ENCODE measurements around the gene C1QL2. TPM values are rescaled to one million over a fixed set of nuclear protein-coding genes. Genes with fewer than 3 reads are reported as not detected.

Gene C1QL2
- 1.6 TPM for total RNA-seq

DNA sequence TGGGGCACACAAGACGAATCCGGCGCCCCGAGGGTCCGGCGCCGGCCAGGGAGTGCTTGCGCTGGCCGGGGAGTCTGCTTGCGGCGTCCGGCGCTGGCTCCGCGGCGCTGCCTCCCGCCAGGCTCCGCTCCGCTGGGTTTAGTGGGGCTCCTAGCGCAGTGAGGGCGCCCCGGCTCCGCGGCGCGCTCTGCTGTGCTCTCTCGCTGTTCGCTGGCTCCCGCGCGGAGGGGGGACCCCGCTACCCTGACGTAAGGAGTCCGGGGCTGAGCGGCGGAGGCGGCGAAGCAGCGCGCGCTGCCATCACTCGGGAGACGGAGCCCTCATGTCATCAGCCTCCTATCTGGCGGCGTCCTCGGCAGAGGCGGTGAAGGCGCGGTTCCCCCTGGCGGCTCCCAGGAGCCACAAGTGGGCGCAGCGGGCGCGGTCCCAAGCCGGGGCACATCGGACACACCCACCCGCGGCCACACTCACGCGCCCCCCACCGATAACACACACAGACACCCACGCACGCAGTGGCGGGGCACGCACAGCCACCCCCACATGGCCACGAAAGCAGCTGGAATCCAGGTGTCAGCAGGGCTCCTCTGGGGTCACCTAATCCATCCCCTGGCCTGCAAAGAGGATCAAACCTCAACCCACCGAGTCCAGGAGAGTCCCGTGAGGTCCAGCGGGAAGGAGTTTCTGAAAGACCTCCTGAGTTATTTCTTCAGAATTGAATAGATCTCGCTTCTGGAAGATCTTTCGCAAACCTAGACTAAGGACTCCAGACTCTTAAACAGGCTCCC is at the start of gene C1QL2:
Gene C1QL2, minus strand, starts transcription at position 189 of the 785 bp plus-strand sequence. CDS start 482 bp downstream, outside the sequence.

Small RNAs within 50 kb of the gene (small RNA-seq; reads per million reads assigned to genes)
- not detected for gene RN7SL468P (ENCODE audit: low replicate concordance)

Other genes starting within 250 kb of the C1QL2 start
- not detected for gene MARCO, start 216.6 kb downstream of the C1QL2 start, total RNA-seq
- gene STEAP3, start 65.1 kb upstream of the C1QL2 start, total RNA-seq = not detected
- 8.8 TPM for gene C2orf76, start 208.1 kb upstream of the C1QL2 start, total RNA-seq
- gene DBI, start 208.2 kb upstream of the C1QL2 start, total RNA-seq = 41.6 TPM

Measured in parietal lobe (tissue), 2 donors.